Hepatocyte (in vitro differentiated cells): ENCODE results near the gene ZEB2. TPM values are rescaled to one million over a fixed set of nuclear protein-coding genes. Genes with fewer than 3 reads are reported as not detected.

Experiments used
- DNase-seq: peaks from one replicate; pipeline ENCODE4 v3.0.0-alpha.2; 2016; ENCODE audit warnings: low spot score
- H2AFZ ChIP-seq: fragments of 200-600 bp; sonication (generic); 2 replicates; pipeline ENCODE4 v1.6.0; 2016; ENCODE audit warnings: antibody characterized with exemption, mild to moderate bottlenecking
- H3K27ac ChIP-seq: fragments of 200-600 bp; sonication (generic); 2 replicates; pipeline ENCODE4 v1.5.1; 2016; ENCODE audit warnings: mild to moderate bottlenecking
- H3K27me3 ChIP-seq: fragments of 200-600 bp; sonication (generic); 2 replicates; pipeline ENCODE4 v1.6.1; 2016
- H3K36me3 ChIP-seq: fragments of 200-600 bp; sonication (generic); replicated peaks from 2 replicates; pipeline ENCODE4 v1.5.1; 2016; ENCODE audit warnings: low read depth; ENCODE audit not compliant: insufficient read depth
- H3K4me1 ChIP-seq: fragments of 200-600 bp; sonication (generic); 2 replicates; pipeline ENCODE4 v1.5.1; 2016; ENCODE audit warnings: mild to moderate bottlenecking, moderate library complexity; ENCODE audit not compliant: insufficient read depth
- H3K4me2 ChIP-seq: fragments of 200-600 bp; sonication (generic); 2 replicates; pipeline ENCODE4 v1.6.0; 2016
- H3K4me3 ChIP-seq: fragments of 200-600 bp; sonication (generic); 2 replicates; pipeline ENCODE4 v1.5.1; 2016; ENCODE audit warnings: mild to moderate bottlenecking
- H3K79me2 ChIP-seq: fragments of 200-600 bp; sonication (generic); 2 replicates; pipeline ENCODE4 v1.6.0; 2017; ENCODE audit warnings: mild to moderate bottlenecking
- H3K9me2 ChIP-seq: fragments of 200-600 bp; sonication (generic); replicated peaks from 2 replicates; pipeline ENCODE4 v1.6.0; 2017; ENCODE audit warnings: mild to moderate bottlenecking; ENCODE audit not compliant: insufficient read depth
- H3K9me3 ChIP-seq: fragments of 200-600 bp; sonication (generic); 2 replicates; pipeline ENCODE4 v1.5.1; 2016; ENCODE audit warnings: low read depth, mild to moderate bottlenecking
- H4K20me1 ChIP-seq: fragments of 200-600 bp; sonication (generic); 2 replicates; pipeline ENCODE4 v1.6.0; 2016; ENCODE audit warnings: mild to moderate bottlenecking; ENCODE audit not compliant: insufficient read depth, poor library complexity, severe bottlenecking
- CTCF ChIP-seq: fragments of 200-600 bp; sonication (generic); IDR thresholded peaks from 2 replicates; pipeline ENCODE4 v1.5.1; 2016; ENCODE audit warnings: antibody characterized with exemption, mild to moderate bottlenecking; ENCODE audit not compliant: poor library complexity
- EZH2 ChIP-seq: fragments of 200-600 bp; sonication (generic); IDR thresholded peaks from 2 replicates; pipeline ENCODE4 v1.6.1; 2016; ENCODE audit warnings: antibody characterized with exemption, mild to moderate bottlenecking, borderline replicate concordance
- EZH2phosphoT487 ChIP-seq: fragments of 200-600 bp; sonication (generic); IDR thresholded peaks from one replicate; pipeline ENCODE4 v1.6.1; 2018; ENCODE audit warnings: antibody characterized with exemption, mild to moderate bottlenecking, low read depth, moderate library complexity; ENCODE audit not compliant: unreplicated experiment, severe bottlenecking
- WGBS: methylation state at CpG from one replicate; pipeline ENCODE4 v1.1.6; 2016; ENCODE audit warnings: low lambda C conversion rate; ENCODE audit errors: missing lambda C conversion rate; 5-methylcytosine and 5-hydroxymethylcytosine counted together
- polyA plus RNA-seq: library from polyadenylated mRNA; unstranded; fragments of >200 nt; fragmentation: Nextera tagmentation; extraction: Ambion mirVana; gene quantifications from 2 replicates; pipeline ENCODE4 v1.2.1, GENCODE V29; 2016
- total RNA-seq: library from RNA; depleted of rRNA; stranded (reverse); fragments of >200 nt; gene quantifications from 2 replicates; pipeline ENCODE4 v1.2.3, GENCODE V29; 2014

ZEB2 gene
- total and polyA plus RNA-seq, 2 experiments from 2014 or later, result 17.8 to 35.5 TPM

- Histone ChIP-seq H3K4me3 (no peak overlapping the region), H3K36me3 (no peaks in the 10 kb centered on the region), H3K27me3 (peaks cover 77% of the 10 kb centered on the region), H3K9me2 (no peaks in the 10 kb centered on the region), H2AFZ (no peak overlapping the region), H3K4me1 (peaks cover 4% of the 10 kb centered on the region), H4K20me1 (peaks cover 10% of the 10 kb centered on the region), H3K4me2 (no peak overlapping the region), H3K27ac (no peak overlapping the region), H3K9me3 (no peaks in the 10 kb centered on the region), H3K79me2 (peaks cover 35% of the 10 kb centered on the region)
- 74% methylated on average over 6 of the region's 6 CpGs for WGBS
- TF ChIP-seq EZH2 (no peak), CTCF (no peak), EZH2phosphoT487 (no peak)
- no peak for DNase-seq
These were observed 59.1 kb downstream of the ZEB2 start for GRCh38 chr2:144460727-144461307.

DNA sequence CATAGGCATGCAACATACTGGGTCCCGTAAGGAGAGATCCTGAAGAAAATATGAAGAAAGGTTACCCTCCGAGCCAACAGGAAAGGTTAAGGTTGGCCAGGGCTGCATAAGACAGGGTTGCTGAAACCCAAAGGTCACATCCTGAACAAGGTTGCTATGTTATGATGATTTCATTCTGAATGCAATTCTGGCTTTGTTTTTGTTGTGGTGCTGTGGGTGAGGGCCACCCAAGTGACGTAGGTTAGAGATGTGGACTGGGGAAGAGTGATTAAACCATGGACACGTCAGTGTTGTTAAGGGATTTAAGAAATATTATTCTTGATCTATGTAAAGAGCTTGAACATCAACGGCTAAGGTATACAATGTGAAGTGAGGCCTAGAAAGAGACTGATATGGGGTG, 60.0 kb downstream of the ZEB2 start:
- Histone ChIP-seq H3K79me2 (peaks cover 35% of the 10 kb centered on the region), H3K27me3 (peaks cover 77% of the 10 kb centered on the region), H3K4me2 (no peak overlapping the region), H3K27ac (no peak overlapping the region), H2AFZ (no peak overlapping the region), H3K9me2 (no peaks in the 10 kb centered on the region), H3K9me3 (no peaks in the 10 kb centered on the region), H3K4me3 (no peak overlapping the region), H3K4me1 (peaks cover 7% of the 10 kb centered on the region), H3K36me3 (no peaks in the 10 kb centered on the region), H4K20me1 (peaks cover 6% of the 10 kb centered on the region)
- no peak for DNase-seq
- TF ChIP-seq EZH2phosphoT487 (no peak), EZH2 (no peak), CTCF (no peak)
- 82% methylated on average over 5 of the region's 5 CpGs for WGBS

GRCh38 chr2:144459286-144459685, 60.6 kb downstream of the ZEB2 start:
- Histone ChIP-seq H3K4me1 (peaks cover 14% of the 10 kb centered on the region), H3K4me2 (no peak overlapping the region), H3K36me3 (no peaks in the 10 kb centered on the region), H3K79me2 (peaks cover 34% of the 10 kb centered on the region), H3K27me3 (peaks cover 84% of the 10 kb centered on the region), H2AFZ (no peak overlapping the region), H3K9me3 (no peaks in the 10 kb centered on the region), H3K9me2 (no peaks in the 10 kb centered on the region), H3K27ac (no peak overlapping the region), H4K20me1 (no peaks in the 10 kb centered on the region), H3K4me3 (no peak overlapping the region)
- DNase-seq, result no peak
- 64% methylated on average over 3 of the region's 3 CpGs for WGBS
- TF ChIP-seq EZH2 (no peak), EZH2phosphoT487 (no peak), CTCF (no peak)

DNA sequence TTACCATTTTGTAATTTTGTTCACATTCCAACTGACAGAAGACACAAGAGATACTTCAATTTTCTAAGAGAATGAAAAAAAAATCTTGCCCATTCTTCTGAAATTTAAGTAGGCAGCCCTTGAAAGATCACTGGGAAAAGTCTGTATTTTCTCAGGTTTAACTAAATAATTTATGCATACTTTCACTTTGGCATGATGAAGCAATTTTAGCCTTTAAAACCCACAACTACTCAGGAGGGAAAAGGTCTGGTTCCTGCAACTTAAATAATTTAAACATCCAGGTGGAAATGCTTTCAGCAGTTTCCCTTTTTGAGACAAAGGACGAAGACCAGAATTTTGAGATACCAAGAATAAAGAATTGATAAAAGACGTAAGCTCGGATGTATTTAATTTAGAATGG, 61.4 kb downstream of the ZEB2 start:
- H3K4me2 ChIP-seq, result no peak overlapping the region
- DNase-seq, result no peak
- H3K9me2 ChIP-seq, result no peaks in the 10 kb centered on the region
- no peak overlapping the region for H3K4me3 ChIP-seq
- peaks cover 34% of the 10 kb centered on the region for H3K79me2 ChIP-seq
- H4K20me1 ChIP-seq, result no peaks in the 10 kb centered on the region
- peaks cover 85% of the 10 kb centered on the region for H3K27me3 ChIP-seq
- peaks cover 15% of the 10 kb centered on the region for H3K4me1 ChIP-seq
- H3K27ac ChIP-seq, result no peak overlapping the region
- no peaks in the 10 kb centered on the region for H3K9me3 ChIP-seq
- 84% methylated on average over 3 of the region's 3 CpGs for WGBS
- TF ChIP-seq EZH2, result no peak
- no peak for TF ChIP-seq EZH2phosphoT487
- no peak for TF ChIP-seq CTCF
- no peaks in the 10 kb centered on the region for H3K36me3 ChIP-seq
- no peak overlapping the region for H2AFZ ChIP-seq
